HG03575 (cell line): Measurements from ENCODE around the gene NRG2.

Source experiments
- ATAC-seq: cut with Tn5 transposase; IDR thresholded peaks from one replicate; pipeline ENCODE4 v1.9.1; 2021; ENCODE audit not compliant: unreplicated experiment, insufficient number of reproducible peaks, low FRiP score; ENCODE audit errors: extremely low read depth

The NRG2 gene

DNA sequence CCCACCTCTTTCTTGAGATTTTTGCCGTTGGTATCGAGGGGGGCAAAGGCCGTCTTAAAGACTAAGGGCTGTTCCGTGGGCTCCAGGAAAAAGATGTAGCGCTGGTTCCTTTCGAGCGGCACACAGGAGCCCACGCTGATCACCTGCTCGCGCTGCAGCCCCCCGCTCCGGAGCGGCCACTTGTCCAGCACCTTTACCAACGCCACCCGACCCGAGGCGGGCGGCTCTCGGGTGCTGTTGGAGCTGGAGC is 781 bp downstream of the NRG2 start:
- no peak for ATAC-seq

DNA sequence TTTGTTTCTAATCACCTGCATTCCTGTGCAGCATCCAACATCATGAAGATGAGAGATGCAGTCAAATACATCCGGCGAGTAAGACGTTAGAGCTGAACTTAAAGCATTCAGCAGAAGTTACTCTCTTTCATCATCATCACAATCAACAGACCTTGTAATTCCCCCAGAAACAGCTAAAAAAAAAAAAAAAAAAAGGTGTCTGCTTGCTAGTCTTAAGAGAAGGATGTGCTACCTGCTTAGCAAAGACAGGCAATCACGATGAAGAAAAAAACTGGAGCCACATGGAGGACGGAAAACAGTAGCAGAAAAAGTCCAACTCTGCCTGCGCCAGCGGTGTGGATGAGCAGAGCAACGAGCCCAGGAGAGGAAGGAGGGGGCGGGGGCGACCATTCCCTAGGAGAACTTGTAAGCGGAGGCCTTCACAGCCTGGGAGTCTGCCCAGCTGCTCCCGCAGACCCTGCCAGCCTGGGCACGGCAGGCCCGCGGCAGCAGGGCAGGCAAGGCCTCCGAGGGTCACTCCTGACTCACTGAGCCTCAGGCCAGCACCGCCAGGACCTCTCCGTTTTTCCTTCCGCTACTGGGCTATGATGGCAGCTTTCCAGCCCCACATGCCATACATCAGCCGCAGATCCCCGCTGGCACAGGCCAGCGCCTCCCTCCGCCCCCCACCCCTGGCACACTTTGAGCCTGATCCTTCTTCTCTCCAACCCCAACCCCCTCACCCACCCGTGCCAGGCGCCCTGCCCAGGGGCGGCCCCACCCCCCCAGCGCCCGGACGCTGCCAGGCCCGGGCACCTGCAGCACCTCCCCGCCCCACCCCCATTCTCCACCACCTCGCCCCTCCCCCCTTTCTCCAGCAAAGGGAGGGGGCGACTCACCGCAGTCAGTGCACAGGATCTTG is 1.4 kb downstream of the NRG2 start:
- ATAC-seq = no peak

DNA sequence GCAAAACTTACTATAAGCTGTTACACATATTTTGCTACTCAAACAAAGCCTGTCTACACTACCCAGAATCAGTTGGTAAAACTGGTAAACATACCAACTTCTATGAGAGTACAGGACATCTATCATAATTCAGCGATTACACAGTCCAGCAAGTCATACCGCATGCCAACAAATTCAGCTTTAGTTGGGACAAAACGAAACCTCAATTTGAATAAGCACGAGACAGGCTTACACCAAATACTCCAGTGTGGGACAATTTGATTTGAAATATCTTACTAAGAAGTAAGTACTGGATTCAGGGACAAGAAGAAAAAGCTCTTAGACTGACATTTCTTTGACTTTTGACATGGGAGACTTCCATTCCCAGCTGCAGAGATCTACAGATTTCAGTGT is 2.0 kb downstream of the NRG2 start:
- no peak for ATAC-seq

DNA sequence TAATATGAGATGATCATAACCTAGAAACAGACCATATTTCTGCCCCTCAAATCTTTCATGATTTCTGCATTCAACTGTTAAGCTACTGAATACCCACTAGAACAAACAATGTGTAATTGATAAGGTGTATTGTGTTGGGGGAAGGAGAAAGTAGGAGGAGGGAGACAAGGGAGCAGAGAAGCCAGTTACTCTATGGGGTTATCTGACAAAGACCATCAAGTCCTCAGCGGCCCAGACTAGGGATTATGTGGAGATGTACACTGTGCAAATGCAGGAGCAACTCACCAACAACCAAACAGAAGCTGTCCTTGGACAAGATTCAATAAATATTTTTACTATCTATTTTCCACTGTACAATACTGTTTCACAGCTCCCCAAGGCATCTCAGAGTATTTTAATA is 2.7 kb downstream of the NRG2 start:
- ATAC-seq = no peak

DNA sequence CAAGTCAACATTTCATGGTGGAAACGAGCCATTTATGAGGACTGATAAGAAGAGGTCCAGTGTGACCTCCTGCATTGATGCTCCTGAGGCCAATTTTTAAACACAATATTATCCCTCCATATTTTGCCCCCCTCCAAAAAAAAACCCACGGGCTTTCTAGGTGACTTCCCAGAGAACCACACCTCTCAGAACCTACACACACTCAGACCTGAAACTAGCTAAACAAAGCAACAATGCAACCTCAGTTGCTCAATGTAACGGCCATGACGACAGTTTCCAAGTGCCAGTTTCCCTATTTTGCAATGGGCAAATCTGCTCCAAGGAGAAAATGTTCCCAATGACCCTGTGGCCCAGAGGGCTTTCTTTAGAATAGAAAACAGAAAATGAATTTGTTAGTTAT is 3.5 kb downstream of the NRG2 start:
- no peak for ATAC-seq

DNA sequence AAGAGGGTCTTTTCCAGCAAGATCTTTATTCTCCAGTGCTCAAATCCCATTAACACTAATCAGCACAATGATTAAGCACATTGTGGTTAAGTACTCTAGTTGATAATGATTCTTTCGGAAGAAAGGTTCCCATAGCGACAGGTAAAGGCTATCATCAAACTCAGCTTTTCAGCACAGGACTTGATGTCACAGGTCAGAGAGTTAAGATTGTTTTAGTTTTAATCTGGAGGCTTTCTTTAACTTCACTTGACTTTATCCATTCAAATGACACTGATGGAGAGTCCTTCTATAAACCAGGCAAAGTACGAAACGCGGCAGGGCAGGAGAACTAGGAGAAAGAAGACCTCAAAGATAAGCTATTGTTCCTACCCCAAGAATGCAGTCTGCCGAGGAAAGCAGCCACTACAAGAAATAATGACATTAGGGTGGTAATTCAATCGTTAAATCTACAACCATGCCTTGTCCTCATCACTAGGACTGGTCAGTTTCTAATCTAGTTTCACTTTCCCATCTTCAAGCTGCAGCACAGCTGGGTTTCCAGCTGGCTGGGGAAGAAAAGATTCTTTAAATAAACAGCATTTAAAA is 4.6 kb downstream of the NRG2 start:
- no peak for ATAC-seq

DNA sequence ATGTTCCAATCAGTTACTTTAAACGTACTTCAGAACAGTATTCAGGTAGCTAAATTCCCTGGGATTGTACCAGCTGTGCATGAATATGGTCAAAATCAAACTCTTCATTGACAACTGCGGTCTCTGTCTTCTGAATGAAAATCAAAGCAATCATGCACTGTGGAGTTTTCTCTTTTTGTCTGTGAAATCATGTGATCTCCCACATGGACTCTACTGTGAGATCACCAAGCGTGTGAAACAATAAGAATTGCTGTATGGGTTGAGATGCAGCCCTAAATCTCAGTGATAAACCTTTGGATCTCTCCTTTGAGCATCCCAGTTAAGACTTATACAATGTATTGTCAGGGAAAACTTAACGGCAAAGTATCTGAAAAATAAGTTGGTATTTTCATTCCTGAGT is 6.1 kb downstream of the NRG2 start:
- ATAC-seq = no peak

DNA sequence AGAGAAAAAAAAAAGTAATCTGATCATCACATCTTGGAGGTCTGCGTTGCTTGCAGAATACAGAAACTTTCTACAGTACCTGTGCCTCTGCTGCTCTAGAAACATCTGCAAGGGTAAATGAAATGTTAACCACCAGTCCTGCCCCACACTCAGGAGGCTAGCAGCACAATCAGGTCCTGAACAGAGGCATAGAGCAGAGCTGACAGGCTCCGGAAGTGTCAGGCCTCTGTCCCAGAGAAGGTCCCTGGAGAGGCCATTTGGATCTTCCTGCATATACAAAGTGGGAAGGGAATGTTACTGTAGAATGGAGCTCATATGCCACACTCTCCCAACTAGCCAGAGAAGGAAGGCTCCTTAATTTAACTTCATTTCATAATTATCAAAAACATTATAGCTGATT is 7.2 kb downstream of the NRG2 start:
- no peak for ATAC-seq

DNA sequence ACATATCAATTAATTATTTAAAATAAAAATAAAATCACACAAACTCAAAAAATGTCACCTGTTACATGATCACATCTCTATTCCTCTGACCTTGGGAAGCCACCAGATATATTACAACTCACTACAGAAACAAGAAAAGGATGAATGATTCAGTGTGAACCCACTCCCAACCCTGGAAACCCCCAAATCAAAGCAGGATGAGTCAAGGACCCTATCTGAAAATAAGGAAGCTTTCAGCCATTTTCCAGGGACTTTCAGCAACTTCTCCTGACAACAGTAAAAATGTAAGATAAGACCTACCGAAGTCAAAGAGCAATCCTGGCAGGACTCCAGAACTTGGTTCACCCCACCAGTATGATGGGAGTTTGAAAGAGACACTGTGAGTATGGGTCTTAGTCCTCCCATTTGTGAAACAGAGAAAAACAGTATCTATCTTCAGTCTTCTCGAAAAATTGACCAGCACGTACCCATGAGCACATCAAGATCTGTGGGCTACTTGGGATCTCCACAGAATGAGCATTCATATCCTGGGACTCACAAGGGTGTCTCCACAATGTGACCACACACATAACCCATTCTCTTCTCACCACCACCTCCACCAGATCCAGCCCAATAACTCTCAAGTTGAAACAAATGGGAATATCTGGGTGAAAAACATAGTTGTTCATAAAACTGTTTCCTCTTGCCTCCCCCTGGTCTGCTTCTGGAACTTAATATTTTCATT is 9.9 kb downstream of the NRG2 start:
- no peak for ATAC-seq

DNA sequence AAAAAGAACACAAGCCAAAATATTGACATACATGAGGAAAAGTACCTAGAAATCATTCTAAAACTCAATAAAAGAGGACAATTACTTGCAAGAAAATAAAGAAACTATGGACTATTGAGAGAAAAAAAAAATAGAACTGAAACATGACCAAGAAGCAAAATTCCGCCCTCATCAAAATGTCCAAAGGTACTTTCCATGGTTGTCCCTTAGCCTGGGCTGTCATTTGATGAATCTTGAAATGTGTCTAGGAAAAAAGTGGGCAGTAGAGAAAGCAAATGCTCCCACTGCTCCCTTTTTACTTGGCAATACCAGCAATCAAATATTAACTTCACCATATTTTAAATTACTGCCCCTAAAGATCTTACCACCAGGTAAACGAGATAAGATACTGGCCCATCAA is 10.8 kb downstream of the NRG2 start:
- no peak for ATAC-seq

DNA sequence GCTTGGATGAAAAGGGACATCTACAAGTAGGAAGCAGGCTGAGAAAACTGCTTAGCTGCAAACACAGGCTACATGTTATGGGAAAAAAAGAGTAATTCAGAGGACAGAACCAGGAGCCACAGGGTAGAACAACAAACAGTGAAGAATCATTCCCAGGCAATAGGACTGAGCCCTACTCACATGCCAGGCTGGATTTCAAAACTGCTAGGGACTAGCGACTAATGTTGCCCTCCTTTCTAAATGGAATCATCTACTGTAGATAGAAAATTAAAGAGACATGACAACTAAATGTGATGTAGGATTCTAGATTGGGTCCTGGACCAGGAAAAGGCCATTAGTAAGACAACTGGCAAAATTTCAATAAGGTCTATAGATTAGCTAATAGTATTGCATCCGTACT is 15.3 kb downstream of the NRG2 start:
- no peak for ATAC-seq

DNA sequence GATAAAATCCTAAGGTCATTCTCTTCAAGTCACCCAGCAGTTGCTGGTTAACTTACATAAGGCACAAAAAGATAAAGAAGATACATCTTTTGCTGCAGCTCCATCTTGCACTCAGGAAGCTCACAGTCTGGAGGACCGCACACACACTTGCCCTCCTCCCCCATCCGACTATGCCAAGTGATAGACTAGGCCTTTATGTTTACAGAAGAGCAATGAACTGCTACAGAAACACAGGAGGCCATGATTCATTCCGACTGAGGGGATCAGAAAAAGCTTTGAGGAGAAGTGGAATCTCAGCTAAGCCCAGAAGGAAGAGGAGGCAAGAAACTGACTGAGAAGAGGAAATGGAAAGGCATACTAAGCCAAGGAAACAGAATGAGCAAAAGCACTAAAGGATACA is 17.4 kb downstream of the NRG2 start:
- ATAC-seq = no peak

DNA sequence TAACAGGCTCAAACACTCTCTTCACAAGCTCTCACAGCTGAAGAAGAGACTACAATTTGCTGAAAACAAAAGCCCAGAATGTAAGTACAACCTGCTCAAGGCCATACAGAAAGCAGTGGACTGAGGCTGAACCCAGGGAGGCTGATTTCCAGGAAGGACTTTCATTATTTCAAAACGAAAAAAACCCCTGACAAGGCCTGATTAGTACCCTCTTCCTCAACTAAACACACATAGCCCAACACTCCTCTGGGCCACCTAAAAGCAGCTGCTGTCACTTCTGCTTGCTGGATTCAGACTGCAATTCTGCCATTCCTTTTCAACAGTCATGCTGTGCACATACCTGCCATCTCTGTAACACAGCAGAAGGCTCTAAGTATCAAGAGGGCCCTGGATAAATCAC is 18.2 kb downstream of the NRG2 start:
- no peak for ATAC-seq

DNA sequence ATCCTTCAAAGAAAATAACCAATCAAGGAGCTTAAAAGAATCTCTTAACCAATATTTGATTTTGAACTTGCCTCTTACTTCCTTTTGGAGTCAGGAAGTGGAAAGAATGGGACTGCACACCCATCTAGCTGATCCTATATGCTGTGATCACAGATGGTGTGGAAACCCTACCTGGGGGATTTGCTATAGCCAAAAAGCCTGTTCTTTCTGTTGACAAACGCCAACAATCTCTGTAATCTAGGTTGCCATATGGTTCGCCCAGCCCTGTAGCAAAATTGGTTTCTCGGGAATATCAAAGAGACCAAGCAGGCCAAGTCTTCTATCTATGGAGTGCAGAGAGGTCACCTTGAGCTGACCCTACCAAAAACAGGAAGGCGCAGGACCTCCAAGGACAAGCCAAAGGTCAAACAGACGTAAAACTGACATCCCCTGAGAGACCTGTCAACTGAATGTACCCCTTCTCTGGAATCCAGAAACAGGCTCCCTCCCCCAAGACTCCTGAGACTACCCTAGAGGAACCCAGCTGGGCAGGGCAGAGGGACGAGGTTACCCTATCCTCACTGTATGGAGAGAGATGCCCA is 19.4 kb downstream of the NRG2 start:
- ATAC-seq = no peak

DNA sequence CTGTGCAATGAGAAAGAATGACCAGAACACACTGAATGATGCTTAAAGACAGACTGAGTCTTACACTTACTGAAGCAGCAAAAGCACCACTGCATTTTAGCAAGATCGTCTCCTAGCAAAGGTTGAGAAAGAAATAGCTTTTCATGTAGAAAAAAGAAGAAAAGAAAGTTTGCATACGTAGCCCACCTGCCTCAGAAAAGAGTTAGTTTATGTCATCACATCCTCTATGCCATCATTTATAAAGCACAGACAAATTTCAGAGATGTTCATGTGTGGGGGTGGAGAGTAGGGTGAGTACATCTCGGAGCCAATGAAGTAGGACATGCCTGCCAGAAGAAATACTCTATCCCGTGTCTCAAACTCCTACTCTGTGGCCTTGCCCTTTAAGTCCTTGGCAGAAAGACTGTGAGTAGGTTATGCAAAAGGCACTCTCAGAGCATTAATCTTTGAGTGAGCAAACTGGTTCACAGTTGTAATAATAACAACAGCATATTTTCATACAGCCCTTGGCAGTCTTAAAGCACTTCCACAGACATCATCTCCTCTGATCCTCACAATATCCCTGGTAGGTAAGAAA is 22.4 kb downstream of the NRG2 start:
- no peak for ATAC-seq

DNA sequence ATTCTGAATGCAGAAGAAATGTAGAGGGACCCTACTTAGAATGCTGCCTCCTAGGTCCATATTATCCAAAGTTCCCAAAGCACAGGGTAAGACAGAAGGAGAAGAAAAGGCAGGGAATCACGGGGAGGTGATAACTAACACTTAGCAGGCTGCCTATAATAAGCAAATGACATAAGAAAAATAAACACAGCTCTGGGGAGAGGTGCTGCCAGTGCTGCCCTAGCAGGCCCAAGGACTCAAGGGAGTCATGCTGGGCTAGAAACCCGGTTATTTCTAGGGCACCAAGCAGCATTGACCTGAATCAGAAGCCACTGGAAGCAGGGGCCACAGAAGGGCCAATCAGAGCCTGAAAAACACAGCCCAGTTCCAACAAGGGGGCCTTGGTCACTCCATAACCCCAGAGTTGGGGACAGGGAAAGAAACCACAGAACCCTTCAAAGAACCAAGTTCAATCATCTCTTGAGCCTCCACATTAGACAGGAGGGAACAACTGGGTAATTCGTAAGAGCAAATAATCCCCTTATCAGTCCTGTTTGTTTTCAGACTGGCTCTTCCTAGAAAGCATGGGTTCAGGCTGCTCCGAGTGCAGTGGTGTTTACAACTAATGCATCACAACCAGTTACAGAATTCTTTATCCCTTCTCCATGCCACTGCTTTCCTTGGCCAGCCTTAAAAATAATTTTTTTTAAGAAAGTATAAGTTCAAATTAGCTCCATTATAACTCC is 24.0 kb downstream of the NRG2 start:
- no peak for ATAC-seq

DNA sequence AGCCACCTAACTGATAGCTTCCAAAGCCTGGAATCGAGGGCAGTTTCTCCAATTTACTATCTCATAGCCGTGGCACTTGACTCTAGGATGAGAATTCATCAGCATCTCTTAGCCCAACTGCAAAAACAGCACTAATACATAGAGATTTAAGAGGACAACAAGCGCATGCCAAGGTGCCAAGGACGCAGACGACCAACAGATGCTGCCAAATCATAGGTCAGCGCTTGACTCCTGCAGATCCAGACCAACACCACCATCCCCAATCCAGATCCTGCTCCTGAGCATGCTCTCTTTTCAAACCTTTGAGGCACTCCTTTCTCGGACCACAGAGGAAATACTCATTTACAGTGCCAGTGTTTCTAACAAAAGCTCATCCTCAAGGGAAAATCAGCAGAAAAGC is 24.6 kb downstream of the NRG2 start:
- ATAC-seq = no peak

DNA sequence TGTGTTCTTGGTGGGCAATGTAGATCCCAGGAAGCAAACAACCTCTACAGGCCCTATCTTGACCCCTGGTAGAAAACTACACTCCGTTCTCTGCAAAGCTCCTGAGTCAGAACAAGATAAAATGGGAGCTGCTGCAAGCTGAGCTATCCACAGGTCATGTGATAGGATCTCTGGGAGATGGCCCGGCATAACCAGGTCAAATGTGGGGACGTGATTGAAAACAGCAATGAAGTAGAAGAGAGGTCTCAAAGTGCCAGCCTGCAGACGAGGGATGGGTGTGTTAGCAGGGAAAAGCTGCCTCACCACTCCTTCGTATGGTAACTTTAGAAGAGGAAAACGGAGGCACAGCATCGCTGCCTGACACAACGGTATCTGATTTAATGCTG is 25.0 kb downstream of the NRG2 start:
- ATAC-seq = no peak

DNA sequence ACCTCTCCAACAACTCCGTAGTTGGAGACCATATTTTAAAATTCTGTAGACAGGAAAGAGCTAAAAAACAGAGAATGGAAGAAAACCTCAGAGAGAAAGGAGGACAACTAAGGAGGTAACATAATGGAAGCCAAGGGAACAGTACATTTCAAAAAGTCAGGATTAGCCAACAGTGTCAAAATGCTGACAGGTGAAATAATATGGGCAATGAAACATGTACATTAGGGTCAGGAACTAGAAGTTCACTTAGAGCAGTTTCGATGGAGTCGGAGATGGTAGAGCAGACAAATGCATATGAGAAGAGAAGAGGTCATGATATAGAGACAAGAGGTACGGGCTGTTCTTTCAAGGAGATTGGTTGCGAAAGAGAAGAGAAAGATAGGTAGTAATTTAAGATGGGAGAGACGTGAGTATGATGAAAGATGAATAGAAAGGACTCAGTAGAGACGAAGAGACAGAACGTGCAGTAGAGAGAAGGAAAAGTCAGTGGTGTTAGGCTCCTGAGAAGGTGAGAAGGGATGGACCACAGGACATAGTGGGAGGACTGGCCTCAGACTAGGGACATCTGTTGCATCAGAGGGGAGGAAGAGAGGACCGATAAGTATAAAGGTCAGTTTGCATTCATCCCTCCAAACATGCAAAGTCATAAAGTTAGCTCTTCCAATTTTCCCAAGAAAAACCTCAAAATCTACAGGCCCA is 25.6 kb downstream of the NRG2 start:
- ATAC-seq = no peak
